ENCODE results near the gene TM9SF4.
"Not testable (repeated sequence)": the region's sequence is repeated elsewhere in the genome, so short reads cannot be mapped to it uniquely, and the experiment has no call there.

Gene TM9SF4

DNA sequence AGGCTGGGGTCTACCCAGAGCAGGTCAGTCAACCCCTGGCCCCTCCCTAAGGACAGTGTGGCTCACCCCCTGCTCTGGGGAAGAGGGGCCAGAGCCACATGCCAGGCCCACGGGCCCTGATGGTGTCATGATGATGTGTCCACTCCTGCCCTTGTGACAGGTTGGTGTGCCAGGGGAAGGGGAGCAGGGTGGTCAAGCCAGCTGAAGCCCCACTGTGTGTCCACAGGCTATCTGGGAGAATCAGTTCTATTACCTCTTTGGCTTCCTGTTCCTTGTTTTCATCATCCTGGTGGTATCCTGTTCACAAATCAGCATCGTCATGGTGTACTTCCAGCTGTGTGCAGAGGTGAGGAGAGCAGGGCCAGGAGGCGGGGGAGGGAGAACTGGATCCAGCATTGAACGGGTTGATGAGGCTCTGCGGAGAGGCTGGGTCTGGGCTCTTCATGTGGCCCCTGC, 50.3 kb downstream of the TM9SF4 start:
- no peak for DNase-seq (ENCODE audit: low read depth)

DNA sequence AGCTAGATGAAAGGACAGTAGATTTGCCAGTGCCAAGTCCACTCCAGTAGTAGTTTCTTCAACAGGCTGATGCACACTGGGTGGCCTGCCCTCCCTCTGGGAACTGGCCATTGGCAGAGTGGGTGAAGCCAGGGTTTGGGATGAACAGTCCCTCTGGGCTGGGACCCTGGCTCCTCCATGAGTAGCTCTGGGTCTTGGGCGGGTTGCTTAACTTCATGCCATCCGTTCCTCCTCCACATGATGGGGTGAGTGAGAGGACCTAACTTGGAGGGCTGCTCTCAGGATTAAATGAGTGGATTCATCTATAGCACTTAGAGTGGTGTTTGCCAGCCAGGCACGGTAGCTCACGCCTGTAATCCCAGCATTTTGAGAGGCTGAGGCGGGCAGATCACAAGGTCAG, 50.8 kb downstream of the TM9SF4 start:
- DNase-seq (ENCODE audit: low read depth) = no peak

DNA sequence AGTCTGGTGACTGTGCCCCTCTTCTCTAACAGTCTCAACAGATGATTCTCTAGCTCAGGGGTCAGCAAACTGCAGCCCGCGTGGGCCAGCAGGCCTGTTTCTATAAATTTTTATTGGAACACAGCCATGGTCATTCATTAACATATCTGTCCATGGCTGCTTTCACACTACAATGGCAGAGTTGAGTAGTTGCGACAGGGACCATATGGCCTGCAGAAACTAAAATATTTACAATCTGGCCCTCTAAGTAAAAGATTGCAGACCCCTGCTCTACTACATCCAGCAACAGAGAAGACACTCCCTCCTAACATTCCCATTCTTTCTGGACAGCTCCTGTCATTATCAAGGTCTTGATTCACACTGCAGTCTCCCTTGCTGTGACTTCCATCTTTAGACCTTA, 52.8 kb downstream of the TM9SF4 start:
- no peak for DNase-seq (ENCODE audit: low read depth)

DNA sequence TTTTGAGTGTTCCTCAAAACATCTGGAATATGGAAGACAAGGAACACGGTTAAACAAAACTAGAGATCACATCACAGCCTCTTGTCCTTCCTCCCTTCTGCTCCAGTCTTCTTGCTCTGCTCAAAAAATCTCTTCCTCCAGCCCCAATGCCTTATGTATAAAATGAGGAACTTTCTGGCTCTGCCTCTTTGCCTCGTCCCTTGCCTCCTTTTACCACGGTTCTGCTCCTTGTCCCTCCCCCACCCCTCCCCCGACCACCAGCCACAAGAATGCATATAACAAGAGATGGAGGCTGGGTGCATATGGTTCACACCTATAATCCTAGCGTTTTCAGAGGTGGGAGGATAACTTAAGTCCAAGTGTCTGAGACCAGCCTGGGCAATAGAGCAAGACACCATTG, 54.4 kb downstream of the TM9SF4 start:
- DNase-seq (ENCODE audit: low read depth) = no peak

DNA sequence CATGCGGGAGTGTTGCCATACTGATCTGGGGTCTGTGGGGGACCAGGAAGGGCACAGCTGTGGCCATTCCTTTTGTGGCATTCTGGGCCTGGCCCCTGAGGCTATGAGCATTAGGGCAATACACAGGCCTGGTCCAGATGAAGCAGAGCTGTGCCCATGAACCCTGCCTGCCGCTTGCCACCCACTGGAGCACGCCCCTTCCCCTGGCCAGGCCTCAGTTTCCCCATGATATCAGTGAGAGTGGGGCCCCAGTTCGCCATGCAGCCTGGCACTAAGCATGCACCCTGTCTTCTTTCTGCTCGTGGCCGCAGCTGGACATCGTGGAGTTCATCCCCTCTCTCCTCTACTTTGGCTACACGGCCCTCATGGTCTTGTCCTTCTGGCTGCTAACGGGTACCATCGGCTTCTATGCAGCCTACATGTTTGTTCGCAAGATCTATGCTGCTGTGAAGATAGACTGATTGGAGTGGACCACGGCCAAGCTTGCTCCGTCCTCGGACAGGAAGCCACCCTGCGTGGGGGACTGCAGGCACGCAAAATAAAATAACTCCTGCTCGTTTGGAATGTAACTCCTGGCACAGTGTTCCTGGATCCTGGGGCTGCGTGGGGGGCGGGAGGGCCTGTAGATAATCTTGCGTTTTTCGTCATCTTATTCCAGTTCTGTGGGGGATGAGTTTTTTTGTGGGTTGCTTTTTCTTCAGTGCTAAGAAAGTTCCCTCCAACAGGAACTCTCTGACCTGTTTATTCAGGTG, 55.6 kb downstream of the TM9SF4 start:
- no peak for DNase-seq (ENCODE audit: low read depth)

DNA sequence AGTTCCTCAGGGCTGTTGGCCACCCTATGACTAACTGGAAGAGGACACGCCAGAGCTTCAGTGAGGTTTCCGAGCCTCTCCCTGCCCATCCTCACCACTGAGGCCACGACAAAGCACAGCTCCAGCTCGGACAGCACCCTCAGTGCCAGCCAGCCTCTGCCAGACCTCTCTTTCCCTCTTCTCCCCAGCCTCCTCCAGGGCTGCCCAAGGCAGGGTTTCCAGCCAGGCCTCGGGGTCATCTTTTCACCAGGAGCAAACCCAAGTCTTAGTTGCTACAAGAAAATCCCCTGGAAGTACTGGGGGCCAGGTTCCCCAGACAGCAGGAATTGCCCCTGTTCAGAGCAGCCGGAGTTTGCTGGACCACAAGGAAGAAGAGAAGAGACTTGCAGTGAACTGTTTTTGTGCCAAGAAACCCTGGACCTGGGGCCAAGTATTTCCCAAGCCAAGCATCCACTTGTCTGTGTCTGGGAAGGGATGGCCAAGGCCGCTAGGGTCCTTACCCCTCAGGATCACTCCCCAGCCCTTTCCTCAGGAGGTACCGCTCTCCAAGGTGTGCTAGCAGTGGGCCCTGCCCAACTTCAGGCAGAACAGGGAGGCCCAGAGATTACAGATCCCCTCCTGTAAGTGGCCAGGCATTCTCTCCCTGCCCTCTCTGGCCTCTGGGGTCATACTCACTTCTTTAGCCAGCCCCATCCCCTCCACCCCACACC, 56.5 kb downstream of the TM9SF4 start:
- no peak for DNase-seq (ENCODE audit: low read depth)

DNA sequence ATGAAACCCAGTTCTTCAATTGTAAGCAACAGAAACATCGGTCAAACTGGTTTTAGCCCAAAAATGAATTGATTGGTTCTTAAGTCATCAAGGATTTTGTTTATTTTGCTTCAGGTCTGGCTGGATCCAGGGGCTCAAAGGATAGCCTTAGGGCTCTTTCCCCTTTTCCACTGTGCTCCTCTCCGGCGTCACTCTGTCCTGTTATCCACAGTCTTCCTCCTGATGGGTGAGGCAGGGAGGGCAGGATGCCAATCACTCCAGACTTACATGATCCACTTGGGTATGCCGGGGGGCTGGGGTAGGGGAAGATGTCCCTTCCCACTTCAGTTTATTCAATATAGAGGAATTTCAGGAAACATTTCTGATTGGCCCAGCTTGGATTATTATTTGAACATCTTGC, 58.0 kb downstream of the TM9SF4 start:
- no peak for DNase-seq (ENCODE audit: low read depth)

DNA sequence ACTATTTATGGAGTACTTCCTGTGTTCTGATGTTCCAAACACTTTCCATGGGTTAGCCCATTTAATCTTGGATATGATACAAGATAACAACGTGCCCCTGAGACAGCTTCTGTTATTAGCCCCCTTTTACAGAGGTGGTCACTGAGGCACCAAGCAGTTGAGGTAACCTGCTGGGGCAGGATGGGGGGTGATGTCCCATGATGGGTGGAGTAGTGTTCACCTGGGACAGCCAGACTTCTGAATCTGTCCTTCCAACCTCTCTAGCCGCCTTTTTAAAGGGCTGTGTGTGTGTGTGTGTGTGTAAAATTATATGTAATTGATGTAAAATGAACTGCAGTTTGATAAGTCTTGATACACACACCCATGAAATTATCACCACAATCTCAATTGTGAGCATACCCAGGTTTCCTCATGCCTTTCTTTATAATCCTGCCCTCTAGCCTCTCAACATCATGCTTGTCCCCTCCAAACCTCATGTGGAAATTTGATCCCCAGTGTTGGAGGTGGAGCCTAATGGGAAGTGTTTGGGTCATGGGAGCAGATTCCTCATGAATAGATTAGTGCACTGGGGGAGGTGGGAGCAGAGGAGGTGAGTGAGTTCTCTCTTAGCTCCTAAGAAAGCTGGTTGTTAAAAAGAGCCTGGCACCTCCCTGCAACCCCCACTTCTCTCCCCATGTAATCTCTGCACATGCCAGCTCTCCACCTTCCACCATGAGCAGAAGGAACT, 58.8 kb downstream of the TM9SF4 start:
- no peak for DNase-seq (ENCODE audit: low read depth)

DNA sequence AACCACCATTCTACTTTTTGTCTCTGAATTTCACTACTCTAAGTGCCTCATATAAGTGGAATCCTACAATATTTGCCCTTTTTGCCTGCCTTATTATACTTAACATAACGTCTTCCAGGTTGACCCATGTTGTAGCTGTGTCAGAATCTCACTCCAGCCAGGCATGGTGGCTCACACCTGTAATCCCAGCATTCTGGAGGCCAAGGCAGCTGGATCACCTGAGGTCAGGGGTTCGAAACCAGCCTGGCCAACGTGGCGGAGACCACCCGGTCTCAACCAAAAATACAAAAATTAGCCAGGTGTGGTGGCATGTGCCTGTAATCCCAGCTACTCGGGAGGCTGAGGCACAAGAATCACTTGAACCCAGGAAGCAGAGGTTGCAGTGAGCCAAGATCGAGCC, 68.2 kb downstream of the TM9SF4 start:
- DNase-seq (ENCODE audit: low read depth) = not testable (repeated sequence)

DNA sequence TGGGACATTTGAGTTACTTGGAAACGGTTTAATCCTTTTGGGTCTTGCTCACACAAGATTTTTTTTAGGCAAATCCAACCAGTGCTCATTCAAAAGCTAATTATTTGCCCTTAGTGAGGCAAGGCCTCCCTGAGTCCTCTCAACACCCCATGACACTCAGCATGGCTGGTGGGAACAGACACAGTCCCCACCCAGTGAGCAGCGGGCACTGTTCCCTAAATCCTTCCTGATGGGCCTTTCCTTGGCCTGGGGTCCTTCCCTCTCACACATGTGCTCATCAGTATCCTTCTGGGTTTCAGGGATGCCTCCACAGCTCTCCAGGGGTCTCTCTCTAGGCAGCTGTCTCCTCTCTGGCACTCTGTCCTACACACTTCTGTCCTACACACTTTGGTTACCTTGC, 70.0 kb downstream of the TM9SF4 start:
- DNase-seq (ENCODE audit: low read depth) = no peak

DNA sequence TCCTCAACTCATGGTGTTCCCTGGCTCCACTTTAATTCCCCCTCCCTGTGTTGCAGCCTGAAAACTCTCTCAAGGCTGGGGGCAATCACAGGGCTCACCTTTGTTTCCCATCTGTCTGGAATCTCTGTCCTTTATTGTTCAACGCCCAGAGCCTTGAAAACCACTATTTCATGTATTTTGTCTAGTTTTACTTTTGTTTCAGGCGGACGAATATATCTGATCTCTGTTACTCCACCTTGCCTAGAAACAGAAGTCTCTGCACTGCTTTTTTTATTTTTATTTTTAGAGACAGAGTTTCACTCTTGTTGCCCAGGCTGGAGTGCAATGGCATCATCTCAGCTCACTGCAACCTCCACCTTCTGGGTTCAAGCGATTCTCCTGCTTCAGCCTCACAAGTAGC, 70.4 kb downstream of the TM9SF4 start:
- DNase-seq (ENCODE audit: low read depth) = no peak

DNA sequence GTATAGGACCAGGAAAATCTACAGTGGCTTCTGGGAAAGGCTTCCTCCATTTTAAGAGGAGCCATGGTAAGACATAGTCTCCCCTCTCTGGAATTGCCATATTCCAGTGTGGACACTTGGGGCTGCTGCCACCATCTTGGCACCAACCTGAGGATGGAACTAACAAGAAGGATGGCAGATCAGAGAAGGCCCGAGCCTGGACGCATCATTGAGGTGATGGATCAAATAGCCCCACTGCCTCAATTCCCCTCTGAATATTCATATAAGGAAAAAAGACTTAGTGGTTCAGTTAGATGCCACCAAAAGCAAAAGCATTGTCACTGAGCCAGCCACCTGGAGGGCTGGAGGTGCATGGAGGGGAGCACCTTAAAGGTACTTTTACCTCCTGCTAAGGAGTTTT, 72.1 kb downstream of the TM9SF4 start:
- DNase-seq (ENCODE audit: low read depth) = no peak

DNA sequence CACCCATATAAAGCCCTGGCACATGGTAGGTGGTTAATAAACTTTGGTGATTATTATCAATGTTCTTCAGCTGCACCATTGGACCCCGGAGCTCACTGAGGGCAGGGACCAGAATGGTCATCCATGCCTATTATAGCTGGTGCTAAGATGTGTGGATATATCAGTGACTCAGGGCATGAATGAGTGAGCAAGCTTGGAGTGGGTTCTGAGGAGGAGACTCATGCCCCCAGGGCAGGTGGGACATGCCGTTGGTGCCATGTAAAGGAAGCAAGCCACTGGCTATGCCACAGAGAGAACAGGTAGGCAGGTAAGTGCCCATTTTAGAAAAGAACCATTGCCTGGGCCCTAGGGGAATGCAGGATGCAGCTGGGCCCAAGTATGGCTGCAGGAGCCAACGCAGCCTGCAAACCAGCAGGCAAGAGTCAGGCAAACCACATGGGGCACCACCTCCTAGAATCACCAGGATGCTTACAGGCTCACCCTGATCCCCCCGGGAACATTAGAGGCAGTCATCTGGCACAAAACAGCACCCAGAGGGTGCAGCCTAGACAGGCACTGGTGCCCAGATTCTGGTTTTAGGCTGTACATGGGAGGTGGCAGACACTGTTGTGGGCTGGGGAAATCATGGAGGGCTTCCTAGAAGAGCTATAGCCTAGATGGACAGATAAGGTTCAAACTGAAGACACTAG, 74.6 kb downstream of the TM9SF4 start:
- DNase-seq (ENCODE audit: low read depth) = no peak

DNA sequence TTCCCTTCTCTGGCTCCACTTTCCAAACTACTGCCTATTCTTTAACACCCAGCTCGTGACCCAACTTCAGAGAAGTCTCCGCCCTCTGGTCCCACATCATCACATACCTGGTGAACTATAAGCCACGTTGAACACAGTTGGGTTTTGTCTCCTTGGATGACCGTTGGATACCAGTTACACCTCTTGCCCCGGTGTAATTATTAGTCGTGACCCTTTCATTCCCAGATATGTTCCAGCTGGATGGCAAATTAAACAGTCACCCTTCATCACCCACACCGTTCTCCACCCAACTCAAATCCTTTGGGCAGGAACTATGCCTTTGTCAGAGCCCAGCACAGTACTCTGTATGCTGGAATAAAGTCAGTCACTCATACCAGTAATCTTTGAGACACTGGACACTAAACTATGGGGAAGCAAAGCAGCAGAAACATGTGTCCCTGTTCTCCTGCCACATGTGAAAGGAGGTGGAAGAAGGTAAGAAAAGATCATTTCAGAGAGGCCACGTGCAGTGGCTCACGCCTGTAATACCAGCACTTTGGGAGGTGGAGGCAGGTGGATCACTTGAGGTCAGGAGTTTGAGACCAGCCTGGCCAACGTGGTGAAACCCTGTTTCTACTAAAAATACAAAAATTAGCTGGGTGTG, 75.6 kb downstream of the TM9SF4 start:
- DNase-seq (ENCODE audit: low read depth) = no peak

DNA sequence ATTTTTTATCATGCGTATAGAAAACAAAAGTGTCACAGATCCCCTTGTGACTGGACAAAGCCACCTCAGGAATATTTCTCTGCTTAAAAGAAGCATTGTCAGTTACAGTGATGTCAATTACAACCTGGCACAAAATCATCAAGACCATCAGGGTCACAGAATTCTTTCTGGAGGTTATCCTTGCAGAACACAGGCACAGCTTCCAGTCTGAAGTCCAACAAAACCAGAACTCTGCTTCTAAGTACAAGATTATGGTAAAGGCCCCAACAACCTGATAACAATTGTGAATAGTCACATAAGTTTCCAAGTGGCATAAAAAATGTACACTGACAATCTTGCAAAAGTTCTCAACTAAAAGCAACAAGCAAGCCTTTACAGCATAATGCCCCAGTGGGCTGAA, 77.0 kb downstream of the TM9SF4 start:
- no peak for DNase-seq (ENCODE audit: low read depth)

DNA sequence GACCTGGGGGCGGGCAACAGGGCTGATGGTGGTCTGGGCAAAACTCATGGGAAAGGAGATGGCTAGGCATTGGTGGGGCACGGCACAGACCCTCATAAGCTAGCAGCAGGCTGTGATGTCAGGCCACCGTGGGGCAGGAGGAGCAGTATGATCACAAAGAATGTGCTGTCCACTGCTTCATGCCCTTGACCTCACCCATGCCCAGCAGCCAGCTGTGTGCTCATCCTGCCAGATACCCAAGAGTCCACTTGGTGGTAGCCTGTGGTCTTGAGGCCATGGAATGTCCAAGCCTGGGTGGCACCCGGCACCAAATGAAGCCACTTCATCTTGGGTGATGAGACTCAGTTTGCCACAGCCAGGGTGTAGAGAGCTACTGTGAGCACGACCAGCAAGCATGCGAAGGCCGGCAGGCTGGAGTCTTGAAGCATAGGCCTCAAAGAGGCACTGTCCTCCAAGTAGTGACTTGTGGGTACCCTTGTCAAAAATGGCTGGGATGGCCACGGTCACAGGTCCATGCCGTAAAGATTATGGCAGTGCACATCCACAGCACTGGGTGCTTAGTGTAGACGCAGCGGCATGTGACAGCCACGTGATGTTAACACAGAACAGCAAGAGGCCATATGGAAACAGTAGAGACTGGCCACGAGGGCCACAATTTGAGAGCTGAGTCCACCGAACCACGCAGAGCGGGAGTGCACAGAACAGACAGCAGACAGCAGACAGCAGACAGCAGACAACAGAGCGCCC, 79.0 kb downstream of the TM9SF4 start:
- no peak for DNase-seq (ENCODE audit: low read depth)

DNA sequence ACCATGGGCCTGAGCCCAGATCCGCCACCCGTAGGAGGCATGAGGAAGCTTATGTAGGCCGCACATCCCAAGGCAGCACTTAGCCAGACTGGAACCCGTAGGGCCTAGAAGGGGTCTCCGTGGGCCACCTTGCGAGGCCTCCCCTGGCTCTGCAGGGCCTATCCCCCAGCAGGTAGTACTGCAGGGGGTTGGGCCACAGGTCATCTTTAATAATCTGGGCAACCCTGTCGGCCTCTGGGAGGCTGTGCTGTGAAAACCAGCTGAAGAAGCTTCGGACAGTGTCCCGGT, 79.6 kb downstream of the TM9SF4 start:
- no peak for DNase-seq (ENCODE audit: low read depth)

DNA sequence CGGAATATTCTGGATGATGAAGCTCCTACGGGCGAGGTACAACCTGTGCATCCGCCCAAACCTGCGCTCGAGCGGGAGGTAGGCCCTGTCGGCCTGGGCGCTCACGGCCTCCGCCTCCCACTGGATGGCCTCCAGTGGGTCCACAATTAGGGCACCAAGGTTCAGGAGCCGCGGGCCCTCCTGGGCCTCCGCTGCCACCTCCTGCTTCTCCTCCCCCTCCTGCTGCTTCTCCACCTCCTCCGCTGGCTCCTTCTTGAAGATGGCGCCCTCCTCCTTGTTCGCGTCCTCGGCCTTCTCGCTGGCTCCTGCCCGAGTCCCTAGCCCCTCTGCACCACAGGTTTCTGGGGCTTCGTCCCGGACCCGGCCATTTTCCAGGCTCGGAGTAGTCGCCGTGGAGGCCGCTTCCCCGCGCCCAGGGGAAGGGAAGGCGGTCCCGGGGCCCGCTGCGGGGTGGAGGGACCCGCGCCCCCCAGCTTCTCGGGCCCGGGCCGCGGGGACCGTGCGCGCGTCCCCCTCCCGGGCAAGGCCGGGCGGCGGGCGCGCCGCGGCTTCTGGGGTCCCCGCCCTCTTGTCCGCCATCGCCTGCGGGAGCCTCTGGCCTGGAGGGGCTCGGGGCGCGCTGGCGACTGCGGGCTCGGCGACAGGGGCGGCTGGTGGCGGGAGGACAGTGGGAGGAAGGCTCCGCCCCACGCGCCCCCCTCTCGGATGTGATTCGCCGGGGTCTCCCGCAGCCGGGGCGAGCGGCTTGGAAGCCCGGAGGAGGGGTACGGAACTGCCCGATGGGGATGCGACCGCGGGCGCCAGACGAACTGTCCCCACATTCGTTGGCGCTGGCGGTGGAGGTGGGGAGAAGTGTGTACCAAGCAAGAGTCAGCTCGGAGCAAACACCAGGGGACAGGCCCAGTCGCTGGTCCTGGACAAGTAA, 80.4 kb downstream of the TM9SF4 start:
- DNase-seq (ENCODE audit: low read depth) = peak; percentile 21

DNA sequence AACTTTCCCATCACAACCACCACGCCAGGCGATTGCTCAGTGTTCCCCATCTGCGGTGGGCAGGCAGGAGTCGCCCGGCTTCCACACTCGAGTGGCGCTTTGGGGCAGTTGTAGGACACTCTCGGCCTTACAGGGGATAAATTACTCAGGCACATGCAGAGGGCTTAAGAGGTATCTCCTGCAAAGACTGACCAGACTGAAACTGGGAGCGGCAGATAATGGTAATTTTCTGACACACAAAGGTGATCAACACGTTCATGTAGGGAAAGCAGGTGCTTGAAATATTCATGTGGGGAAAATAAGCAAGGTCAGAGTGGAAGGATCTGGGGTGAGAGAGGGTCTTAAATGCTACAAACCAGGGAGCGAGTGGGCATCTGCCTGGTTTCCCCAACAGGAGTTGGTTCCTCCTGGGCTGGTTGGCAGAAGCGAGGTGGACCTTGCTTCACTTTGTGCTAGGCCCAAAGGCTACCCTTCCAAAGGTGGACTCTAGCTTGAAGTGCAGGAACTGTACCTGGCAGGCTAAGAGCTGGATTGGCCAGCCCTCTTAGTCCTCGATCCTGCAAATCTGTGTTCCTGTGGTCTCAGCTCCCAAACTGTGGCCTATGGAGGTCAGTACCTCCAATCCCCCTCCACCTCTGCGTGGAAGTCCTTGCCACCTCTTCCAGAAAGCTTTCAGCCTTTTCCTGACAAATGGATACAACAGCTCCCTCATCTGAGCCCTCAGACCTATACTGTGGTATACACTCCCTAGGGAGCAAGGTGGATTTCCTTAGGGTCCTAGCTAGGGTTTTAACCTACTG, 81.3 kb downstream of the TM9SF4 start:
- DNase-seq (ENCODE audit: low read depth) = peak; percentile 18

DNA sequence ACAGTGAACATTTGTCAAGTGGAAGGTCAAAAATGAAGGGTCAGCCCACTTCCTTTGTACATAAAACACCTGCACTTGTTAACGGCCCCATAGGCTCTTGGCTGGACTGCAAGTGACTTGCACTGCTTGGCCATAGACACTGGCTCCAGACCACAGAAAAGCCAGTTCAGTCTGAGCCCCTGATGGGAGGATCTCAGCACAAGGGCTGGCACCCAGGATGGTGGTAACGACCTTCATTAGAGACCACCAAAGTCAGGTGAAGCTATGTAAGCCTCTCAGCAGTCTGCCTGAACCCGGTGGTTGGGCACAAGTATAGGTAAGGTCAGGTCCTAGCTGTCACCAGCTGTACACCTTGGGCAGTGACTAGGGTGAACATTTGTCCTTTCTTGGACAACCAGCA, 81.9 kb downstream of the TM9SF4 start:
- DNase-seq (ENCODE audit: low read depth) = no peak

All from stimulated activated CD8-positive, alpha-beta memory T cell treated with anti-CD3 and anti-CD28 coated beads, Interleukin-15, amount 100 ng/mL, for 24 hours (primary cell).